ENCODE results near the gene SH3BP2. TPM values are rescaled to one million over a fixed set of nuclear protein-coding genes. Genes with fewer than 3 reads are reported as not detected.

Gene SH3BP2
- total RNA-seq, 1 experiment from 2014 or later, result 15.6 TPM

DNA sequence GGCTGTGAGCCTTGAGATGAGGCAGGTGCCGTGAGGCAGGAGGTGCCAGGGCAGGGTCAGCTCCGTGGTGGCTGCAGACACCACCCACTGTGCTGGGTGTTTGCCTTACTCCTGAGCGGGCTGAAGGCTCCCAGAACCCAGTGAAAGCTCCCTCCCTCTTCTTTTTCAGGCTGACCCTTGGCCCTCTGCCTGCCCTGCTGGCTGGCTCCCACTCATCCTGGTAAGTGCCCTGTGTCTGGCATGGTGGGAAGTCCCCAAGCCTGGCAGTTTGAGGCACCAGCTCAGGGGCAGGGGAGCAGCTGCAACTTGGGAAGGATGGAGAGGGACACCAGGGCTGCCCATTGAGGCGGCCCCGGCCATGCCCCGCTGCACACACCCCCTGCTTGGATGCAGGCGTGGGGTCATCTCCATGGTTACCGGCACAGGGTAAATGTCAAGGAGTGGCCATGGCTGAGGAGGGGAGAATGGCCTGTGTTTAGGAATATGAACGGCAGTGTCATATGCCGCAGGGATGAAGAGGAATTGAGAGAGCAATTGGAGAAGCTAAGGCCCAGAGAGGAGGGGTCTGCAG is 16.8 kb downstream of the SH3BP2 start:
- in situ Hi-C loops (cut with HindIII; ENCODE audit: low pct_unique_long_range_greater_than_20kb, low sequenced_read_pairs), result no loop called here

DNA sequence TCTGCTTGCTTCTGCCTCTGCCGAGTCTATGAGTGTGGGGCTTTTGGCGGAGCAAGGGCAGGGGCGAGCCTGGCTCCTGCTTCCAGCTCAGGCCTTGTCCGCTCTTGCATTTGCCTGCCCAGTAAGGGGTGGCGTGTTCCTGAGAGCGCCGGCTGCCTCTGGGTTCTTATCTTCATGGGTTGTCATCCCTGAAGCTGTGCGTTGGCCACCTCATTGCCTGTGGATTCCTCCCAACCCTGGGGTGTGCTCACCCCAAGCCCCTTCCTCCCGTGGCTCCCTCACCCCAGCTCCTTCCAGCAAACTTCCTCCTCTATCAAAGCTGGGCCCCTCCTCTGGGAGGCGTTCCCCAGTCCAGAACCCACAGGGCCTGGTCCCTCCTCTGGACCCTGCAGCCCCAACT is 17.5 kb downstream of the SH3BP2 start:
- in situ Hi-C loops (cut with HindIII; ENCODE audit: low pct_unique_long_range_greater_than_20kb, low sequenced_read_pairs), result no loop called here

More for the DNA sequence above, 16.8 kb downstream of the SH3BP2 start:
- DNase-seq (ENCODE audit: low read depth, low spot score), result no peak

DNA sequence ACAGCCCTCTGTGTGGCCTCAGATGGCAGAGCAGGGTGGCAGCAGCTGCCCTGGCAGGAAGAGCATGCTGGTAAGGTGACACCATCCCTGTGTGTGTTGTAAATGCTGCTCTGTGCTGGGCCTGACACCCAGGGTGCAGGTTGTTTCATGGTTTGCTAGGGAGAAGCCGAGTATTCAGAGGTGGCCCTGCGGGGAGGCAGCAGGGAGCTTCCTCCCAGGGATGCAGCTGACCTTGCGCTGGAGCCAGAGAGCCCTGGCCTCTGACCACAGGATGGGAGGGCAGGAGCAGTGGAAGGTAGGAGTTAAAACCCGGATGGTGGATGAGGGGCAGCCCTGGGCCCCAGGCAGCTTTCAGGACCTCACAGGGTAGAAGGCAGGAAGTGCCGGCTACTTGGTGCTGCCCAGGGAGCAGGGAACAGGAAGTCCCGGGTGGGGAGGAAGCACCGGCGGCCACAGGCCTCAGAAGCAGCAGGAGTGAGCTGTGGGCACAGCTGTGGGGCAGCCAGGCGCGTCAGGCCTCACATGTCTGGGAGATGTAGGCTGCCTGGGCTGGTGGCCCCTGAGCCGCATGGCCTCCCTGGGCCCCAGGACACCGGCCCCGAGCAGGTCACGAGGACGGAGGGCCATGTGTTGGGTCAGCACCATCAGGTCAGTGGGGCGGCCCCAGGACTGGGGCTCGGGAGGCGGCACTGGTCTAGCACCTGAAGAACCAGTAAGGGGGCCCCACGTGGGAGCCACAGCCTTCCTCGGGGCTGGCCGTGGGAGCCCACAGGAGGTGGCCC is 19.1 kb downstream of the SH3BP2 start:
- in situ Hi-C loops (cut with HindIII; ENCODE audit: low pct_unique_long_range_greater_than_20kb, low sequenced_read_pairs), result no loop called here
- DNase-seq (ENCODE audit: low read depth, low spot score), result peak; percentile 75

More for the DNA sequence above, 17.5 kb downstream of the SH3BP2 start:
- DNase-seq (ENCODE audit: low read depth, low spot score), result no peak

DNA sequence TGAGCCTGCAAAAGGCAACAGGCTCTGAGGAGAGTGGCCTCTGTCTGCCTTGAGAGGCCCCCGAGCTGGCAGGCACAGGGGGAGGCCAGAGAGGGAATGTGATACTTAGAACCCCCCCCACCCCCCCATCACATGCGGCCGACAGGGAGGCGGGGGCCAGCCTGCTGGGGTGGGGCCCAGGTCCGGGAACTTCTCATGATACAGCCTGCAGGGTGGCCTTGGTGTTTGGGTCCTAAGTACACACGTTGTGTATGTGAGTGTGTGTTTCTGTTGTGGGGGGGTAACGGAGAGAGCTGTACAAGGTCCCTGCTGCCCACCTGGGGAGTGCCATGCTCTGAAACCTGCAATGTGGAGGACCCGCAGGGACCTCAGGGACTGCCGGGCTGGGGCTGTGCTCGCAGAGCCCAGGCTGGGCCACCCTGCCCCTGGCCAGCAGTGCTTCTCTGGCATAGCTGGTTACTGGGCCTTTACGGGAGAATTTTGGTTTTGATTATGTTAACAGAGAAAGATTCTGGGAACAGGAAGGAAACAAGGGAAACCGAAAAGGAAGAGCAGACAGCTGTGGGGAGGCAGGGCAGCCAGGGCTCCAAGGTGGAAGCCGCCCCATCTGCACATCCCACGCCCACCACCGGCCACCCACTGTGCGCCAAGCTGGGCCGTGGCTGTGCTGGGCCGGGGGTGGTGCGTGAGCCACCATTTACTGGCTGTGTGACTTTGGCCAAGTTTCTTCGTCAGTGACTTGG is 19.9 kb downstream of the SH3BP2 start:
- DNase-seq (ENCODE audit: low read depth, low spot score), result peak; percentile 7
- in situ Hi-C loops (cut with HindIII; ENCODE audit: low pct_unique_long_range_greater_than_20kb, low sequenced_read_pairs), result no loop called here

DNA sequence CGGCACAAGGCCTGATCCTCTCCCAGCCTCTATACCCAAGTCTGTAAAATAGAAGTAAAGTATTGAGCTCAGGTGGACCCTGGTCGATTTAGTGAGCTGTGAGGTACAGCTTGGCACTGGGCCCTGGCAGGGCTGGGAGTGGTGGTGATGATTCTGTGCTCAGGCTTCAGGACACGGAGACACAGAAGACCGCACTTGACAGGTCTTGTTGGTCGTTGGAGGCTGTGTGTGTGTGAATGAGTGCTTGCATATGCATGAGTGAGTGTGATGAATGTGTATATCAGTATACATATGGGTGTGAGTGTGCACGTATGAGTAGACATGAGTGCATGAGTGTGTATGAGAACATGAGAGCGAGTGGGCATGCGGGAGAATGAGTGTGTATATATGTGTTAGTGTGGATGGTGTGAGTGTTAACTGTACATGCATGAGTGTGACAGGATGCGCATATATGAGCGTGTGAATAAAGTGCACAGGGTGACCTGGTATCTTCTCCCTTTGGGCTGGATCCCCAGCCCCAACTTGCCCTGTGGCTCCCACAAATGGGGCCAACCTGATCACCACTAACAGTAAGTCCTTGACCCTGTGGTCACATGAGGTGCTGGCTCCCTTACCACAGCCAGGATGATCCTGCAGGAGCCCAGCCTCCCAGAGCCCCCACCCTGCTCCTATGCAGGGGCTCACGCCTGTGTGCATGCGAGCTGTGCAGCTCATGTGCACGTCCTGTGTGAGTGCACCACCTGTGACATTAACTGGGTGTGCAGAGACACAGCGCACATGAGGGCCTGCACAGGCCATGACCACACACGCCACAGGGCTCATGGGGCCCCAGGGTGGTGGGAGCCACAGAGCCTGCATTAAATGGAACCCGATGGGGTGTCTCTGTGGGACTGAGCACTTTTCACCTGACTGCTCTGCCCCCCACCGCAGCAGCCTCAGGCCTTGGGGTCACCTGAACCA is 20.8 kb downstream of the SH3BP2 start:
- DNase-seq (ENCODE audit: low read depth, low spot score), result no peak
- in situ Hi-C loops (cut with HindIII; ENCODE audit: low pct_unique_long_range_greater_than_20kb, low sequenced_read_pairs), result no loop called here

DNA sequence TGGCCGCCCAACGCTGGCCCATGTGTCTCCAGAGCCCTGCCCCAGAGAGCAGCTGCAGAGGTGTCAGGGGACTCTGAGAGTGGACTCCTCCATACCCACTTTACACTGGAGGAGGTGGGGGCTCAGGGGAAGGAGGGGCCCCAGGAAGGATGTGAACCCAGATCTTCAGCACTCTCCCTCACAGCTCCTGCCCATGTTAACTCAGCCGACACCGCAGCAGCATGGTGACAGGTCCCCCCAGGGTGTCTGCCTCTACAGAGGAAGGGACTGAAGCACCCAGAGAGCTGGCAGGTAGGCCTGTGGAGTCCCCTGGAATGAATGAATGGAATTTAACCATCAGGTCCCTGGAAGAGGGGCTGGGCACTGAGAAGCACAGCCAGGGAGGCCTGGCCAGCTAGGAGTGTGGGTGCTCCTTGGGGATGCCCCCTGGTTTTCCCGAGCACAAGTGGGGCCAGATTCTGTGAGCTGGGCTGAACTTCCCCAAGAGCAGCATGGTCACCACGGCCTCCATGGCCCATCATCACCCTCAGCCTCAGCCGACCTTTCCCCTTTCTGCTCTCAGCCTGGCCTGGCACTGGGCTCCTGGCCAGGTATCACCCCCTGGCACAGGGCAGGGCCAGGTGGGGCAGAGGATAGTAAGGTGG is 21.9 kb downstream of the SH3BP2 start:
- DNase-seq (ENCODE audit: low read depth, low spot score), result no peak
- in situ Hi-C loops (cut with HindIII; ENCODE audit: low pct_unique_long_range_greater_than_20kb, low sequenced_read_pairs), result no loop called here

DNA sequence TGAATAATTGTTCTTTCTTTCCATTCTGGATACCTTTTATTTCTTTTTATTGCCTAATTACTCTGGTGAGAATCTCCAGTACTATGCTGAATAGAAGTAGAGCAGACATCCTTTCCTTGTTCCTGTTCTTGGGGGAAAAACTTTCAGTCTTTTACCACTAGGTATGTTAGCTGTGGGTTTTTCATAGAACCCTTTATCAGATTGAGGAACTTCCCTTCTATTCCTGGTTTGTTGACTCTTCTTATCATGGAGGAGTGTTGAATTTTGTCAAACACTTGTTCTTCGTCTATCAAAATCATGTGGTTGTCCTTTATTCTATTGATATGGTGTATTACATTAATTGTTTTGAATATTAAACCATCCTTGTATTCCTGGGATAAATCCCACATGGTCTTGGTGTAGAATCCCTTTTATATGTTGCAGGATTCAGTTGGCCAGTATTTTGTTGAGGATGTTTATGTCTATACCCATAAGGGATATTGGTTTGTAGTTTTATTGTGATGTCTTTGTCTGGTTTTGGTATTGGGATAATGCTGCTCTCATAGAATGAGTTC is 23.6 kb downstream of the SH3BP2 start:
- DNase-seq (ENCODE audit: low read depth, low spot score), result no peak
- in situ Hi-C loops (cut with HindIII; ENCODE audit: low pct_unique_long_range_greater_than_20kb, low sequenced_read_pairs), result no loop called here

DNA sequence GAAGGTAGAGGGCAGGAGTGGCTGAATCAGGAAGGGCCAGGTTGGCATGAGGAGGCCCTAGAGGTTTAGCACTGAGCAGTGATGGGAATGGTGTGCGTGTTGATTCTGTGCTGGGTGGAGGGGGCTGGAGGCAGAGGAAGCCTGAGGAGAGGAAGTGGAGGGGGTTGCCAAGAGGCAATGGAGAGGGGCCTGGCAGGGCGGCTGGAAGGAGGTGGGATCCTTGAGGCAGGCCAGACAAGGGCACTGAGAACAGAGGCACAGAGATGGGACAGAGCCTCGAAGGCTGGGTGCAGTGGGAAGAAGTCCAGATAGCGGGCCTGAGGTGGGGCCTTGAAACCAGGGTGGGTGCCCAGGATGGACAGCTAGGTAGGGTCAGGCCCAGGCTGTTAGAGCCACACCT is 24.3 kb downstream of the SH3BP2 start:
- no peak for DNase-seq (ENCODE audit: low read depth, low spot score)
- in situ Hi-C loops (cut with HindIII; ENCODE audit: low pct_unique_long_range_greater_than_20kb, low sequenced_read_pairs), result no loop called here

DNA sequence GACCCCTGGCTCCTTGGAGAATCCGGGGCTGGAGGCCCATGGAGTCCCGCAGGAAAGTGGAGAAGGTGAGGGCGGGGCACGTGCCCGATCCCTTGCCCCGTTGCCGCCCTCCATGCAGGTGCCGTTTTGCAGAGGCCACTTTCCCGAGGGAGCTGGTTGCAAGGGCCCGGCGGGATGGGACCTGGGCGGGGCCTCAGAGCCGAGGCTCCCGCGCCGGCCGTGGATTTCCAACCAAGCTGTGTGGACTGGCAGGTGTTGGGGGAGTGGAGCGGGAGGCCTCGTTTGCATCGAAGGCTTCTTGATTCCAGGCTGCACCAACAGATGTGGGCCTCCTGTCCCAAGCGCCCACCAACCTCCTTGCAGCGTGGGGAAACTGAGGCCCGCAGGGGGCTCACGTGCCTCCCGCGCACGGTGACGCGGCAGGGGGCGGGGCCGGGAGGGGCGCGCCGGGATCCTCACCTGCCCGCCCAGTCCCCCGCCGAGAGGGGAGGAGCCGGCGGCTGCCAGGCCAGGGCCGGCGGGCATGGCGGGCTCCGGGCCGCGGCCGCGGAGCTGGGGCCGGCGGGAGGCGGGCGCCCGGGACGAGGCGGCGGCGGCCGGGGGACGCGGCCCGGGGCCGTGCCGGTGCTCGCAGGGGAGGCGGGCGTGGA is 24.9 kb downstream of the SH3BP2 start:
- DNase-seq (ENCODE audit: low read depth, low spot score), result no peak
- in situ Hi-C loops (cut with HindIII; ENCODE audit: low pct_unique_long_range_greater_than_20kb, low sequenced_read_pairs), result no loop called here

DNA sequence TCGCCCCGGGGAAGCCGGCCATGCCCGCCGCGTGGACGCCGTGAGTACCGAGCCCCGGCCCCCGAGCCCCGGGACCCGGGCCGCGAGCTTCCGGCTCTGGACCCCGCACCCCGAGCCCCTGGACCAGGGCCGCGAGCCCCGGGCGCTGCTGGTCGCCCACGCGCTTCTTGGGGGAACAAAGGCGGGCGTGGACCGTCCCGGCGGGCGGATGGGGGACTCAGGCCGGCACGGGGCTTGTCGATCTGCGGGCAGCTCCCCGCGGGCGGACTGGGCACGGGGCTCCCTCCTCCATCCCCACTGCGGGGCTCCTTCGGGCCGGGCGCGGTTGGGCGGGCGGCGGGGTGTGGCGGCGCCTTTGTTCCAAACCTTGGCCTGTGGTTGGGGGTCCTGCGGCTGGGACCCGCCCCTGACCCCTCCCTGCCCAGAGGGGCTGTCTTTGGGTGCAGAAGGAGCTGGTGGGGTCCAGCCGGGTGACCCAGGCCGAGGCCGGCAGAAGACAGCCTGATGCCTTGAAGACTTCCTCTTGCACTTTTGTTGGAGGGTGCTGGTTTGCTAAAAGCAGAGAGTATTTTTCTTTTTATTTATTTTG is 25.6 kb downstream of the SH3BP2 start:
- no peak for DNase-seq (ENCODE audit: low read depth, low spot score)
- in situ Hi-C loops (cut with HindIII; ENCODE audit: low pct_unique_long_range_greater_than_20kb, low sequenced_read_pairs), result no loop called here

DNA sequence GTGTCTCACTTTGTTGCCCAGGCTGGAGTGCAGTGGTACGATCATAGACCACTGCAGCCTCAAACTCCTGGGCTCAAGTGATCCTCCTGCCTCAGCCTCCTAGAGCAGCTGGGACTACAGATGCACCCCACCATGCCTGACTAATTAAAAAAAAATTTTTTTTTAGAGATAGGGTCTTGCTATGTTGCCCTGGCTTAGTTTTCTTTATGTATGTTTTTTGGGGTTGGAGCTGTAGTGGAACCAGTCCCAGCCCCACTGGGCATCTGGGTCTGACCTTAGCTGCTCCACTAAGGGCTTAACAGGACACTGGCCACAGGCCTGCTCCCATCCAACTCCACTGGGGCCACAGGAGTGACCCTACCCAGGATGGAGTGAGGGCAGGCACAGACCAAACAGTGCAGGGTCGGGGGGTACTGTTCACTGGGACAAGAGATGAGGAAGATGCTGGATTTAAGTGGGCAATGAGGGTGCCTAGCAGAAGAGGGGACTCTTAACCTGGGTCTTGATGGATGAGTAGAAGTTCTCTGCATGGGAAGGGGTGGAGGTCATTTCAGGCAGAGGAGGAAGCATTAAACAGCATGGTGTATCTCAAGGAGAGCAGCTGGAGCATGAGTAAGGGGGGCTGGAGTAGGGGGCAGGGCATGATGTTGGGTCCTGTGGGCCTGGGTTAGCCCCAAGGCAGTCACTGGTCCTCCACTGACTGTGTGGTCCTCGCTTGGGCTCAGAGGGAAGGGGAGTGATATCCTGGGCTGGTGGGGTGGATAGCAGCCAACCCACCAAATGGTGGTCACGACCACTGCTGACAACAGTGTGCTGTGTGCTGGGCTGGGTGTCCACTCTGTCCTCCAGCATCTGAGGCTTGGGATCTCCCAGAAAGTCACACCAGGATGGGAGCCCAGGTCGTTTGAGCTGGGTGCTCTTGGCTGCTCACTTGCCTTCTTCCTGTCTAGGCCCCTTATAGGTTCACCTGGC is 26.6 kb downstream of the SH3BP2 start:
- no peak for DNase-seq (ENCODE audit: low read depth, low spot score)
- in situ Hi-C loops (cut with HindIII; ENCODE audit: low pct_unique_long_range_greater_than_20kb, low sequenced_read_pairs), result no loop called here

DNA sequence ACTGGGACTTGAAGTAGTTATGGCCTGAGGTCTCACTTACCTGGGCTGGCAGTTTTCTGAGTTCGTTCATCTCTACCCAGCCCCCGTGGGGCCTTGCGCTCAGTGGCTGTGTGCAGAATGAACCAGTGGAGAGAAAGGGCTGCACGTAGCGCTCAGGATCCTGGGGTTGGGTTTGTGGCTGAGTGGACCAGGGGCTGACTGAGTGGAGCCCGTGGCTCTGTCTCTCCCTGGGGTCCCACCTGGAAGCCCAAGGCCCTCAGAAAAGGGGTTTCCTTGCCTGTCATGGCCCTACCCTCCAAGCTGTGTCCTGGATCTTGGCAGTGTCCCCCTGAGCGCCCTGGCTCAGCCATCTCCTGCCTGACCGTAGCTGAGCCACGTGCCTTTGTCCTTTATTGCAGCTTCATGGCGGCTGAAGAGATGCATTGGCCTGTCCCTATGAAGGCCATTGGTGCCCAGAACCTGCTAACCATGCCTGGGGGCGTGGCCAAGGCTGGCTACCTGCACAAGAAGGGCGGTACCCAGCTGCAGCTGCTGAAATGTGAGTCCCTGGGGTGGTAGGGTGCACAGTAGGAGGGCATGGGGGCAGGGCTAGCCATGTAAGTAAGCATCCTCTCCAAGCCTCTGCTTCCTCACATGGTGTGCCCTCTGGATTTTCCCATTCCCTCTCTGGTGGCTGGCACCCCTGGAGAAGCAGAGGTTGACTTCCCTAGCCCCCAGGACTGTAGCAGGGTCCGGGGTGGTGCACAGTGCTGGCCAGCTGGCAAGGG is 27.5 kb downstream of the SH3BP2 start:
- in situ Hi-C loops (cut with HindIII; ENCODE audit: low pct_unique_long_range_greater_than_20kb, low sequenced_read_pairs), result no loop called here
- no peak for DNase-seq (ENCODE audit: low read depth, low spot score)

DNA sequence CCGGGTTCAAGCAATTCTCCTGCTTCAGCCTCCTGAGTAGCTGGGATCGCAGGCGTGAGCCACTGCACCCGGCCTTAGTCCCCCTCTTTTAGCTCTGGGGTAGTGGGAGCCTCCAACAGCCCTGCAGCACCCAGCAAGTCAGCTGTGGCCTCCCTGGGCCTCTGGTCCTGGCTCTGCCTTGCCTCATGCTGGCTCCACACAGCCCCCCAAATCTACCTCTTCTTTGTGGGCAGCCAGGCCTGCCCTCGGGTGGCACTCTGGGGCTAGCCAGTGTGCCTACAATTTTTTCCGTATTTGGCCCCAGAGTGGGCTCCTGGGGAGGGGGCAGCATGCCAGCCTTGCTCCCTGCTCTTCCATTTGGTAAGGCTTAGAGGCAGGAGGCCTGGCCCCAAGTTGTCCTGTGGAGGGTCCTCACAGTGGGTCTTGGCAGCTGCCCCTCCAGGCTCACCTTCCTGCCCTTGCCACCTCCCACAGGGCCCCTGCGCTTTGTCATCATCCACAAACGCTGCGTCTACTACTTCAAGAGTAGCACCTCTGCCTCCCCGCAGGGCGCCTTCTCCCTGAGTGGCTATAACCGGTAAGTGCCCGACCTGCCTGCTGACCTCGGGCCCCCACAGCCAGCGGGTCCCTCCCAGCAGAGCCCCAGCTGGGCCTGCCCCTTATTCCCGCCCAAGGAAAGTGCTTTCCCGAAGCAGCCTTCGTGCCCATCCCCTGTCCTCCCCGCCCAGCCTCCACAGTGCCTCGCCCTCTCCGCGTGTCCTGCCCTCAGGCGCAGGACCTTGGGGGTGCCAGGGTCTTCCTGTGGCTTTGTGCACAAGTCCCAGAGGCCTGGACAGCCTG is 29.8 kb downstream of the SH3BP2 start:
- no peak for DNase-seq (ENCODE audit: low read depth, low spot score)
- in situ Hi-C loops (cut with HindIII; ENCODE audit: low pct_unique_long_range_greater_than_20kb, low sequenced_read_pairs), result no loop called here

DNA sequence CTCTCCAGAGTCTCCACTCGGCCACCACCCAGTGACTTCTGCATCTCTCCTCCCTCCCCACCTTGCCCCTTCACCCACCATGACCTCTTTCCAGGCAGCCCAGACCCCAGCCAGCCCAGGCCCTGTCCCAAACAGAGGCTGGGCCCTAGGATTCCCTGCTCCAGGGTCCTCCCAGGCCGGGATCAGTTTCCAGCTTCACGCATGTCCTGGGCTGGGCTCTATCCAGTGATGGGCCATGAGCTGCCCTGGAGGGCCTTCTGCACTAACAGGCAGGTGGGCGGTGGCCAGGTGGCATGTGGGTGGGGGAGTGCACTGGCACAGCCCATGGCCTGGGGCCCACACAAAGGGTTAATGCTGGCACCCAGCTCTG is 30.4 kb downstream of the SH3BP2 start:
- no peak for DNase-seq (ENCODE audit: low read depth, low spot score)
- in situ Hi-C loops (cut with HindIII; ENCODE audit: low pct_unique_long_range_greater_than_20kb, low sequenced_read_pairs), result no loop called here
